ENCODE measurements around the gene CHD6. TPM values are rescaled to one million over a fixed set of nuclear protein-coding genes. Genes with fewer than 3 reads are reported as not detected.

The CHD6 gene
- total and polyA plus RNA-seq, 5 donors from 2014 or later = 33.4 to 87.4 (median 39.7) TPM

GRCh38 chr20:41567615-41568014, 50.6 kb downstream of the CHD6 start:
- DNase-seq (no peak), ATAC-seq (ENCODE audit: low read depth in 2 of 2) (no peak)
- H3K4me3 ChIP-seq (ENCODE audit: low read depth, low read length) = no peak overlapping the region
- H3K27me3 ChIP-seq (ENCODE audit: control insufficient read depth, insufficient read depth, low read length) = no peaks in the 10 kb centered on the region
- no peak overlapping the region for H3K27ac ChIP-seq (ENCODE audit: insufficient read depth, low read length, poor library complexity, severe bottlenecking)
- H3K4me3 Mint-ChIP-seq = no peak overlapping the region
- peak overlapping the region in 1 of 3 donors; percentile 29 for H3K27ac Mint-ChIP-seq
- no peaks in the 10 kb centered on the region for H3K9me3 ChIP-seq (ENCODE audit: control insufficient read depth in 2 of 2, low read length in 2 of 2)
- H3K27me3 Mint-ChIP-seq = no peaks in the 10 kb centered on the region
- H3K36me3 ChIP-seq (ENCODE audit: control insufficient read depth, insufficient read depth, low read length) = peaks cover 4% of the 10 kb centered on the region
- H3K4me1 ChIP-seq (ENCODE audit: control insufficient read depth, insufficient read depth, low read length, poor library complexity, severe bottlenecking) = peaks cover 4% of the 10 kb centered on the region
- peaks cover 40 to 90% (median 53%) of the 10 kb centered on the region in 4 donors for H3K4me1 Mint-ChIP-seq
- H3K9me3 Mint-ChIP-seq = peaks cover 0 to 2% (median 0%) of the 10 kb centered on the region in 7 donors
- peaks cover 15% of the 10 kb centered on the region for H3K36me3 Mint-ChIP-seq

DNA sequence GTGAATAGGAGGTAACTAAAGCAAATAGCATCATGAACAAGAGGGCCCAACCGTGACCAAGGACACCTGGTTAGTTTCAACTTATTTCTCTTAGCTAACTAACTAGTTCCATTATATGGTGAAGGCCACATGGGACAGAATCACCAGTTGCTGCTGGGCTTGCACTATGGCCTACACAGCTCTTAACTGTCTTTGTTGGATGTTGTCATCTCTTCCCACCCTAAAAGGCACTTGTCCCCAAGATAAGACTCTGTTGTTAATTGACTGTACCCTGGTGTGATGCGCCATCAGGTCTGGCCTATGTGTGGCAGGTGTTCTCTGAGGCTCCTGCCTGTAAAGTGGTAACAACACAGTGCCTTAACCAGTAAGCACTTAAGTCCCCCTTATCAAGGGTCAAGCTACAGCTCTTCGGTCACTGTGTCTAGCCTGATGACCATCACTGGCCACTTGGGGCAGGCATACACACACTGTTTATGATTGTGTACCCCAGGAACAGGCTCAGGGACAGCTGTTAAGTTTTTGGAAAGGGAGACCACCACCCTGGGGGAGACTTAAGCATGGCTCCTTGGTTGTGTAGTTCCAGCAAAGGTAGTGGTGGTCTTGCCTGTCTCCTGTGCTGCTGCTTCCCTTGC, 51.2 kb downstream of the CHD6 start:
- no peak for DNase-seq
- Mint-ChIP-seq H3K4me3 (no peak overlapping the region), H3K27me3 (no peaks in the 10 kb centered on the region), H3K36me3 (peaks cover 15% of the 10 kb centered on the region), H3K4me1 (peaks cover 39 to 90% (median 53%) of the 10 kb centered on the region in 4 donors), H3K27ac (no peak overlapping the region), H3K9me3 (peaks cover 0 to 2% (median 0%) of the 10 kb centered on the region in 7 donors)
- Histone ChIP-seq H3K4me1 (ENCODE audit: control insufficient read depth, insufficient read depth, low read length, poor library complexity, severe bottlenecking) (peaks cover 4% of the 10 kb centered on the region), H3K27me3 (ENCODE audit: control insufficient read depth, insufficient read depth, low read length) (no peaks in the 10 kb centered on the region), H3K27ac (ENCODE audit: insufficient read depth, low read length, poor library complexity, severe bottlenecking) (no peak overlapping the region), H3K9me3 (ENCODE audit: control insufficient read depth in 2 of 2, low read length in 2 of 2) (no peaks in the 10 kb centered on the region), H3K36me3 (ENCODE audit: control insufficient read depth, insufficient read depth, low read length) (peaks cover 4% of the 10 kb centered on the region), H3K4me3 (ENCODE audit: low read depth, low read length) (no peak overlapping the region)
- ATAC-seq (ENCODE audit: low read depth in 2 of 2) = no peak

DNA sequence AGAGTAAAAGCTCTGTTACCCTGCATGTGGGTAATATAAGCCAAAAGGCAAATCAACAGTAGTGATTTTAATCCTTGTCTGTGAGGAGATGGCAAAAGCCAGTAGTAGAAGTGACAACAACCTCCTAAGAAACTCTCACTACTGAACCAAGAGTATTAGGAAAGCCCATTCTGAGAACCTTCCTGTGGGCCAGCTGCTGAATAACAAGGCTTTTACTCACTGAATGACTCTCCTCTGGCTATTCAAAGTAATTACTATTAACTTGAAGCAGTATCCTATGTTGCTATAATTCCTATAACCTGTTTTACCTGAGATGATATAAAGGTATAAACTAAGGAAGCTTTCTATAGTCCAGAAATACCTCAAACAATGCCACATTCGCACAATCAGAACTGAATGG, 55.1 kb downstream of the CHD6 start:
- peaks cover 55 to 92% (median 65%) of the 10 kb centered on the region in 4 donors for H3K4me1 Mint-ChIP-seq
- Histone ChIP-seq H3K4me1 (ENCODE audit: control insufficient read depth, insufficient read depth, low read length, poor library complexity, severe bottlenecking) (peaks cover 10% of the 10 kb centered on the region), H3K27me3 (ENCODE audit: control insufficient read depth, insufficient read depth, low read length) (no peaks in the 10 kb centered on the region), H3K4me3 (ENCODE audit: low read depth, low read length) (no peak overlapping the region), H3K9me3 (ENCODE audit: control insufficient read depth in 2 of 2, low read length in 2 of 2) (no peaks in the 10 kb centered on the region), H3K36me3 (ENCODE audit: control insufficient read depth, insufficient read depth, low read length) (peaks cover 4% of the 10 kb centered on the region), H3K27ac (ENCODE audit: insufficient read depth, low read length, poor library complexity, severe bottlenecking) (no peak overlapping the region)
- H3K36me3 Mint-ChIP-seq = peaks cover 36% of the 10 kb centered on the region
- peak overlapping the region in 1 of 4 donors; percentile 0 for H3K4me3 Mint-ChIP-seq
- peak overlapping the region in 1 of 3 donors; percentile 9 for H3K27ac Mint-ChIP-seq
- DNase-seq (no peak), ATAC-seq (ENCODE audit: low read depth in 2 of 2) (no peak)
- no peaks in the 10 kb centered on the region for H3K27me3 Mint-ChIP-seq
- H3K9me3 Mint-ChIP-seq = peaks cover 0 to 7% (median 0%) of the 10 kb centered on the region in 7 donors

DNA sequence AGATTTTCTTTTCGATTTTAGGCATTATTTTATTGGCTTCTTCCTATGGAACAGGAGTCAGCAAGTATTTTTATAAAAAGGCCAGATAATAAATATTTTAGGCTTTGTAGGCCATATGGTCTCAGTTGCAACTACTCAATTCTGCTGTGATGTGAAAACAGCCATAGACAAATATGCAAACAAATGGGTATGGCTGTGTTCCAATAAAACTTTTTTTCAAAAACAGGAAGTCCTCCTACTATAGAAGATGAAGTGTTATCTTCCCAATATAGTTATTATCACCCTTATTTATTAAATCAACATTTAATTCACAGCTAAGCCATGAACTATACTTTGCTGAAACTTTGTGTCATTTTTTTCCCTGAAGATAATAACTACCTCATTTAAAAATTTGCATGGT, 57.2 kb downstream of the CHD6 start:
- Mint-ChIP-seq H3K9me3 (peaks cover 0 to 9% (median 4%) of the 10 kb centered on the region in 7 donors), H3K4me1 (peaks cover 55 to 76% (median 64%) of the 10 kb centered on the region in 4 donors), H3K4me3 (no peak overlapping the region), H3K27me3 (no peaks in the 10 kb centered on the region), H3K27ac (peak overlapping the region in 1 of 3 donors; percentile 32), H3K36me3 (peaks cover 39% of the 10 kb centered on the region)
- no peaks in the 10 kb centered on the region for H3K36me3 ChIP-seq (ENCODE audit: control insufficient read depth, insufficient read depth, low read length)
- no peak for ATAC-seq (ENCODE audit: low read depth in 2 of 2)
- no peak overlapping the region for H3K4me3 ChIP-seq (ENCODE audit: low read depth, low read length)
- H3K27me3 ChIP-seq (ENCODE audit: control insufficient read depth, insufficient read depth, low read length) = no peaks in the 10 kb centered on the region
- no peak overlapping the region for H3K27ac ChIP-seq (ENCODE audit: insufficient read depth, low read length, poor library complexity, severe bottlenecking)
- H3K9me3 ChIP-seq (ENCODE audit: control insufficient read depth in 2 of 2, low read length in 2 of 2) = no peaks in the 10 kb centered on the region
- peaks cover 10% of the 10 kb centered on the region for H3K4me1 ChIP-seq (ENCODE audit: control insufficient read depth, insufficient read depth, low read length, poor library complexity, severe bottlenecking)
- DNase-seq = no peak

GRCh38 chr20:41559658-41560057, 58.5 kb downstream of the CHD6 start:
- Histone ChIP-seq H3K36me3 (ENCODE audit: control insufficient read depth, insufficient read depth, low read length) (no peaks in the 10 kb centered on the region), H3K27me3 (ENCODE audit: control insufficient read depth, insufficient read depth, low read length) (no peaks in the 10 kb centered on the region), H3K4me3 (ENCODE audit: low read depth, low read length) (no peak overlapping the region), H3K27ac (ENCODE audit: insufficient read depth, low read length, poor library complexity, severe bottlenecking) (no peak overlapping the region), H3K4me1 (ENCODE audit: control insufficient read depth, insufficient read depth, low read length, poor library complexity, severe bottlenecking) (peaks cover 10% of the 10 kb centered on the region), H3K9me3 (ENCODE audit: control insufficient read depth in 2 of 2, low read length in 2 of 2) (no peaks in the 10 kb centered on the region)
- peaks cover 32% of the 10 kb centered on the region for H3K36me3 Mint-ChIP-seq
- no peaks in the 10 kb centered on the region for H3K27me3 Mint-ChIP-seq
- peaks cover 0 to 9% (median 4%) of the 10 kb centered on the region in 7 donors for H3K9me3 Mint-ChIP-seq
- peak overlapping the region in 1 of 4 donors; percentile 21 for H3K4me3 Mint-ChIP-seq
- ATAC-seq (ENCODE audit: low read depth in 2 of 2) = no peak
- peaks cover 52 to 65% (median 56%) of the 10 kb centered on the region in 4 donors for H3K4me1 Mint-ChIP-seq
- DNase-seq = no peak
- peak overlapping the region in 2 of 3 donors; percentile 3 to 72 for H3K27ac Mint-ChIP-seq

DNA sequence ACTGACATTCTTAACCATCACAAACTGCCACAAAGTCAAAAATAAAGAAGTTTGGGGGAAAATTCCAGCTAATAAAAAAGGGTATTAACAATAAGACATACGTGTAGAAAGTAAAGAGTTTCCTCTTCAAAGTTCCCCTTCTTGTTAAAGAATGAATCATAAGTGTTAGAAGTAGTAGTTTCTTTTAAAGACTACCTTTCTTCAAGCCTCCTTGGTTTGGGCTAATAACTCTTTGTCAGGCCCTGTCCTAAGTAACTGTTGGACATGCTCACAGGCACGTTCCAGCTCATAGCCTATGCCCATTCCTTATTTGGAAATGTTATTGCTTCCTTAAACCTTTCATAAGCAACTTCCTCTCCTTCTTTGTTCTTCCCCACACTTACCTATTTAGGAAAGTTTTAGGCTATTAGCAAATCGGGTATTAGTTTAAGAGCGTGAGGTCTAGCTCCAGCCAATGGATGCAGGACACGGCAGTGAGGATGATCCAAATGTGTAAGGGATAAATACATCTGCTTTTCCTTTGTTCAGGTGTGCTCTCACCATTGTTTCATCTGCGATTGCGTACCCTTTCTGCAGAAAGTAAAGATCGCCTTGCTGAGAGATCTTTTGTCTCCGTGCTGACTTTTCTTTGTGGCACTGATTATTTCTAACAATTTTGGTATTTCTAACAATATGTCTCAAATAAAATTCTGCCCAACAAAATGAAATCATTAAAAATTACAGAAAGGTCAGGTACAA, 64.9 kb downstream of the CHD6 start:
- Histone ChIP-seq H3K27ac (ENCODE audit: insufficient read depth, low read length, poor library complexity, severe bottlenecking) (no peak overlapping the region), H3K4me1 (ENCODE audit: control insufficient read depth, insufficient read depth, low read length, poor library complexity, severe bottlenecking) (no peaks in the 10 kb centered on the region), H3K9me3 (ENCODE audit: control insufficient read depth in 2 of 2, low read length in 2 of 2) (peaks cover 0 to 7% of the 10 kb centered on the region in 2 experiments), H3K36me3 (ENCODE audit: control insufficient read depth, insufficient read depth, low read length) (peaks cover 9% of the 10 kb centered on the region), H3K27me3 (ENCODE audit: control insufficient read depth, insufficient read depth, low read length) (no peaks in the 10 kb centered on the region), H3K4me3 (ENCODE audit: low read depth, low read length) (no peak overlapping the region)
- H3K9me3 Mint-ChIP-seq = peaks cover 3 to 18% (median 6%) of the 10 kb centered on the region in 7 donors
- H3K36me3 Mint-ChIP-seq = peaks cover 32% of the 10 kb centered on the region
- H3K4me3 Mint-ChIP-seq = peak overlapping the region in 1 of 4 donors; percentile 21
- H3K27me3 Mint-ChIP-seq = no peaks in the 10 kb centered on the region
- ATAC-seq (ENCODE audit: low read depth in 2 of 2) = no peak
- H3K4me1 Mint-ChIP-seq = peaks cover 15 to 31% (median 22%) of the 10 kb centered on the region in 4 donors
- no peak overlapping the region for H3K27ac Mint-ChIP-seq
- no peak for DNase-seq

DNA sequence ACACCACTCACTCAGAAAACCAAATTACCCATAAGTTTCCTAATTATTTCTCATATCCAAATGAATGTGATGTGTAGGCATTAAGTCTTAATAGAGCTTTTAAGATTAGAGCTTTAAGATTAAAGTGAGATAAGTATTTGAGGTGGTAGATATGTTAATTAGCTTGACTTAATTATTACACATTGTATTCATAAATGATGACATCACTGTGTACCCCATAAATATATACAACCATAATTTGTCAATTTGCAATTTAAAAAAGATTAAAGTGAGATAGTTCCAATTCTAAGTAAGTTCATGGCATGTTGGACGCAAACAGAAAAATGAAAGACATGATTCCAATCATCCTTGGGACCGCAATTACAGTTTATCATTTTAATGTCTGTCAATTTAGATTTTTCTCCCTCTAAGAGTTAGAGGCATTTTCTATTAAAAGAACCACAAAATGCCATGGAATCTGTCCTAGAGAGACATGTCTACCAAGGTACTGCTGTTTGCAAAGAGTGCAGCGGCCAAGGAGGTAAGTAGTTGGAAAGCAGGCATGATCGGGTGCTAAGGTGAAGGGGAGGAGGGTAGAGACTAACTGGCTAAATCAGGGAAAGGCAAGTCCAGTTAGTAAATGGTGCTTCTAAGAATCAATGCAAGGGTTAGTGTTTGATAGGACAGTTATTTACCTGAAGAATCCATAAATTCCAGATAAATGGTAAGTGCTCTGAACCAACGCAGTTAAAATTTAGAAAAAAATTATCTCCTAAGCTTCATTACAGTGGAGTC, 65.7 kb downstream of the CHD6 start:
- H3K27me3 ChIP-seq (ENCODE audit: control insufficient read depth, insufficient read depth, low read length) = no peaks in the 10 kb centered on the region
- no peak for ATAC-seq (ENCODE audit: low read depth in 2 of 2)
- peaks cover 9% of the 10 kb centered on the region for H3K36me3 ChIP-seq (ENCODE audit: control insufficient read depth, insufficient read depth, low read length)
- peaks cover 0 to 7% of the 10 kb centered on the region in 2 experiments for H3K9me3 ChIP-seq (ENCODE audit: control insufficient read depth in 2 of 2, low read length in 2 of 2)
- DNase-seq = no peak
- no peak overlapping the region for H3K27ac ChIP-seq (ENCODE audit: insufficient read depth, low read length, poor library complexity, severe bottlenecking)
- H3K4me3 Mint-ChIP-seq = no peak overlapping the region
- peaks cover 29% of the 10 kb centered on the region for H3K36me3 Mint-ChIP-seq
- H3K27me3 Mint-ChIP-seq = no peaks in the 10 kb centered on the region
- H3K4me1 Mint-ChIP-seq = peaks cover 15 to 32% (median 19%) of the 10 kb centered on the region in 4 donors
- peaks cover 2 to 16% (median 6%) of the 10 kb centered on the region in 7 donors for H3K9me3 Mint-ChIP-seq
- no peak overlapping the region for H3K4me3 ChIP-seq (ENCODE audit: low read depth, low read length)
- no peaks in the 10 kb centered on the region for H3K4me1 ChIP-seq (ENCODE audit: control insufficient read depth, insufficient read depth, low read length, poor library complexity, severe bottlenecking)
- H3K27ac Mint-ChIP-seq = peak overlapping the region in 1 of 3 donors; percentile 16

Measured in CD4-positive, CD25-positive, alpha-beta regulatory T cell (primary cell).